AG04449 (cell line): ENCODE results near the gene PRKG1.

Experiments
- CTCF ChIA-PET: fragments of 350-600 bp; formaldehyde crosslinking; extraction: SDS; loops from one replicate; lab custom pipeline; 2021; ENCODE audit warnings: antibody characterized with exemption; lab: Yijun Ruan, JAX
- POLR2A ChIA-PET: fragments of 400-600, 350-600 bp; formaldehyde crosslinking; extraction: SDS; loops from one replicate; lab custom pipeline; 2020; ENCODE audit warnings: antibody characterized with exemption, inconsistent platforms; lab: Yijun Ruan, JAX
- DNase-seq: peaks from one replicate; pipeline ENCODE4 v3.0.0-alpha.2; 2010; ENCODE audit warnings: low read depth, low spot score
- H3K4me3 ChIP-seq: 2 replicates; pipeline ENCODE4 v1.5.1; 2011; ENCODE audit warnings: low read depth, mild to moderate bottlenecking, control low read depth, low read length
- CTCF ChIP-seq: IDR thresholded peaks from one replicate; pipeline ENCODE4 v1.5.1; 2011; ENCODE audit warnings: mild to moderate bottlenecking, moderate library complexity, low read length, control low read depth, inconsistent platforms; ENCODE audit not compliant: insufficient read depth; ENCODE audit errors: missing control alignments

PRKG1 gene

GRCh38 chr10:51952056-51952455 is 877.8 kb downstream of the PRKG1 start:
- no peak for TF ChIP-seq CTCF
- POLR2A ChIA-PET, result no interaction called here
- DNase-seq, result no peak
- no peak overlapping the region for H3K4me3 ChIP-seq
- CTCF ChIA-PET, result no interaction called here

GRCh38 chr10:51955696-51956095 is 881.4 kb downstream of the PRKG1 start:
- TF ChIP-seq CTCF, result no peak
- ChIA-PET POLR2A (no interaction called here), CTCF (no interaction called here)
- DNase-seq, result no peak
- no peak overlapping the region for H3K4me3 ChIP-seq

GRCh38 chr10:51956822-51957221 is 882.5 kb downstream of the PRKG1 start:
- no peak for TF ChIP-seq CTCF
- POLR2A ChIA-PET, result no interaction called here
- DNase-seq, result no peak
- CTCF ChIA-PET, result no interaction called here
- no peak overlapping the region for H3K4me3 ChIP-seq

- peak; percentile 36 for TF ChIP-seq CTCF
- no peak overlapping the region for H3K4me3 ChIP-seq
- ChIA-PET CTCF (interaction anchor here (0.7 to 3.9 kb wide), 36 partner anchors 9 to 969 kb away, joined by 3 to 23 read pairs (median 4); partner anchors contain the start of gene CSTF2T), POLR2A (no interaction called here)
- DNase-seq, result no peak
Observed at GRCh38 chr10:51960494-51960895, 886.2 kb downstream of the PRKG1 start.

- no peak for TF ChIP-seq CTCF
- no peak overlapping the region for H3K4me3 ChIP-seq
- ChIA-PET POLR2A (no interaction called here), CTCF (interaction anchor here (0.7 to 3.9 kb wide), 19 partner anchors 9 to 970 kb away, joined by 3 to 23 read pairs (median 4); partner anchors contain the start of gene CSTF2T)
- no peak for DNase-seq
Observed at GRCh38 chr10:51961401-51961800, 887.1 kb downstream of the PRKG1 start.

- ChIA-PET CTCF (interaction anchor here (0.7 to 0.9 kb wide), 2 partner anchors 8 to 901 kb away, joined by 4 read pairs; no protein-coding TSS in a partner anchor), POLR2A (no interaction called here)
- no peak for TF ChIP-seq CTCF
- H3K4me3 ChIP-seq, result no peak overlapping the region
- DNase-seq, result no peak
Observed at GRCh38 chr10:51964630-51965029, 890.3 kb downstream of the PRKG1 start.
